Mesendoderm (in vitro differentiated cells): ENCODE data around the gene BMI1.

Source experiments
- DNase-seq: peaks from one replicate; pipeline ENCODE4 v3.0.0; 2013
- H2AK5ac ChIP-seq: 2 replicates; pipeline ENCODE4 v1.6.1; 2013; ENCODE audit warnings: low read length, inconsistent platforms
- H2BK120ac ChIP-seq: 2 replicates; pipeline ENCODE4 v1.6.1; 2013; ENCODE audit warnings: low read depth, mild to moderate bottlenecking, low read length, moderate library complexity, mixed read lengths
- H2BK15ac ChIP-seq: replicated peaks from 2 replicates; pipeline ENCODE4 v1.6.1; 2013; ENCODE audit warnings: low read depth, mild to moderate bottlenecking, moderate library complexity
- H2BK5ac ChIP-seq: 2 replicates; pipeline ENCODE4 v1.6.1; 2013; ENCODE audit warnings: low read length, inconsistent platforms
- H3K18ac ChIP-seq: 2 replicates; pipeline ENCODE4 v1.6.1; 2013; ENCODE audit warnings: mild to moderate bottlenecking, low read length, mixed read lengths
- H3K23ac ChIP-seq: one replicate; pipeline ENCODE4 v1.6.1; 2013; ENCODE audit warnings: low read length
- H3K27ac ChIP-seq: 2 replicates; pipeline ENCODE4 v1.5.1; 2013; ENCODE audit warnings: low read depth, mild to moderate bottlenecking, inconsistent platforms, low read length, moderate library complexity
- H3K27me3 ChIP-seq: 2 replicates; pipeline ENCODE4 v1.6.1; 2013; ENCODE audit warnings: low read length, control low read depth, mild to moderate bottlenecking, inconsistent platforms; ENCODE audit not compliant: insufficient read depth, poor library complexity
- H3K36me3 ChIP-seq: 2 replicates; pipeline ENCODE4 v1.6.1; 2013; ENCODE audit warnings: low read length, inconsistent platforms; ENCODE audit not compliant: control insufficient read depth, insufficient read depth
- H3K4ac ChIP-seq: one replicate; pipeline ENCODE4 v1.6.1; 2013; ENCODE audit warnings: low read depth, mild to moderate bottlenecking, low read length, moderate library complexity
- H3K4me1 ChIP-seq: 2 replicates; pipeline ENCODE4 v1.6.1; 2013; ENCODE audit warnings: low read depth, low read length, inconsistent platforms; ENCODE audit not compliant: control insufficient read depth
- H3K4me2 ChIP-seq: 2 replicates; pipeline ENCODE4 v1.6.1; 2013; ENCODE audit warnings: low read length
- H3K4me3 ChIP-seq: 2 replicates; pipeline ENCODE4 v1.5.1; 2013; ENCODE audit warnings: mild to moderate bottlenecking, low read length
- H3K56ac ChIP-seq: one replicate; pipeline ENCODE4 v1.6.1; 2013; ENCODE audit warnings: low read length
- H3K79me1 ChIP-seq: 2 replicates; pipeline ENCODE4 v1.6.1; 2013; ENCODE audit warnings: low read length, inconsistent platforms
- H3K79me2 ChIP-seq: 2 replicates; pipeline ENCODE4 v1.6.1; 2013; ENCODE audit warnings: mild to moderate bottlenecking, low read length; ENCODE audit not compliant: control insufficient read depth, insufficient read depth
- H3K9ac ChIP-seq: 2 replicates; pipeline ENCODE4 v1.6.1; 2013; ENCODE audit warnings: low read length, inconsistent platforms
- H4K5ac ChIP-seq: one replicate; pipeline ENCODE4 v1.6.1; 2013; ENCODE audit warnings: low read length
- H4K8ac ChIP-seq: one replicate; pipeline ENCODE4 v1.6.1; 2013; ENCODE audit warnings: low read depth, mild to moderate bottlenecking, control low read depth, low read length, moderate library complexity
- WGBS: extraction: QIAGEN DNeasy Blood & Tissue Kit; methylation state at CpG from one replicate; pipeline ENCODE4 v1.1.7; 2013; ENCODE audit warnings: low lambda C conversion rate, missing lambda C conversion rate; ENCODE audit not compliant: insufficient coverage; ENCODE audit errors: extremely low coverage; 5-methylcytosine and 5-hydroxymethylcytosine counted together

The BMI1 gene

DNA sequence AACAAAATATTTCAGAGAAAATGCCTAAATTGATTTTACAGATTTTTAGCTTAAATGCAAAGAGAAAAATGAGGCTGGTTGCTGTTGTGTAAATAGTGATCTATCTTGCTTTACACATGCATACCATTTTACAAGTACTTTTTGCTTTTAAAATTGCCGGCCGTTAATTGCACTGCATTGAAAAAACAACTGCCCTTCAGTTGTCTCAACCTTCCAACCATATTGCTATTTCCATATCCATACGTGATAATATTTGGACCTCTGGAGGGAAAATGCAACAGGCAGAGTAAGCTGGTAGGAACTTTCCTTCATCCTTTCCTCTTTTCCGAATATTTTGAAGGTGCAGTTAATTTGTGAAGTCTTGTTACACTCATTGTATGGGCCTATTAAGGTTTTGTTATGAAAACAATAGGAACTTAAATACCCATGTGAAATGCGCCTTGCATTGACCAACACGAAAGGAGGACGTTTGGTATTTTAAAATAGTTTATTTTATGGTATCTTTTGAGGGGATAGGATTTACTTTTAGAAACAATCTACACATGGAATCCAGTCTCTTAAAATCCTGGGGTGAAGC lies 11.3 kb downstream of the BMI1 start:
- Histone ChIP-seq H3K79me1 (no peaks in the 10 kb centered on the region), H3K23ac (no peak overlapping the region), H3K9ac (no peak overlapping the region), H2BK5ac (no peak overlapping the region), H4K8ac (no peak overlapping the region), H3K4me3 (no peak overlapping the region), H2BK15ac (no peak overlapping the region), H3K27ac (no peak overlapping the region), H2AK5ac (no peak overlapping the region), H3K36me3 (no peaks in the 10 kb centered on the region), H2BK120ac (no peak overlapping the region), H3K4me1 (peaks cover 1% of the 10 kb centered on the region), H4K5ac (no peak overlapping the region), H3K4me2 (no peak overlapping the region), H3K18ac (no peak overlapping the region), H3K56ac (no peak overlapping the region), H3K27me3 (peaks cover 43% of the 10 kb centered on the region), H3K4ac (no peak overlapping the region), H3K79me2 (no peaks in the 10 kb centered on the region)
- no peak for DNase-seq
- no CpG with 5 or more reads among the region's 7 CpGs for WGBS

DNA sequence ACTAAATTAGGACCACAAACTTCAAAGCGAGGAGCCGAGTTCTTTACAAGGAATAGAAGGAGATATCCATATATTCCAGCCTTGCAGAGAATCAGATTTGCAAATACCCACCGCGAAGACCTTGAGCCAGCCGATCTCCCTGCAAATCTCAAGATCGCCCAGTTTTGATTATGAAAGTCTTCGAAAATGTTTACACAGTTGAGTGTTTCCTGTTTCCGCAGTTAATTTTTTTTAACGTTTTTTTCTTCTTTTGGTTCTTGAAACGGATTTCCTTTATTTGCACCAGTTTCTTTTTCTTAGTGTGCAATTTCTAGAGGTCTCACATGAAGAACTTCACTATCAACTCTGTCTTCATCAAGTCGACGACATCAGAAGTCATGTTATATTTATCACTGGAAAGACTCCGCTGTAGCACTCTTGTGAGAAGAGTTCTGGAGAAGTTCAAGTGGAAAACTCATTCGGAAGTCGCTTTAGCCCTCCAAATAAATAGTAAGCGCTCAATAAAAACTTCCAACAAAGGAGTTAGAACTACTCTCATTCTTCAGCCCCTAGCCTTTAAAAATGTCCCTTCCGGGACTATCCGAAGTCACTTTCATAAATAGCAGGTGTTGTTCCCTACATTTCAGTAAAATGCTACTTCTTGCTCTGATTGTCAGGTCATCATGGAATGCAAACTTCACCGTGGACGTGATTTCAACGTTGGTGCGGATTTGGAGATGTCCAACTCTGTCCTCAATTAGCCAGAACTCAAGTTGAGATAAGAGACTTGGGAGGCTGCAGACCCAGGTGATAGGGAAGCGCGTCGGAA lies 12.5 kb downstream of the BMI1 start:
- Histone ChIP-seq H2AK5ac (no peak overlapping the region), H2BK15ac (no peak overlapping the region), H4K8ac (no peak overlapping the region), H3K36me3 (no peaks in the 10 kb centered on the region), H2BK5ac (no peak overlapping the region), H3K56ac (no peak overlapping the region), H3K79me2 (no peaks in the 10 kb centered on the region), H3K27ac (no peak overlapping the region), H3K27me3 (peaks cover 50% of the 10 kb centered on the region), H4K5ac (no peak overlapping the region), H3K4me2 (no peak overlapping the region), H3K4me1 (peaks cover 1% of the 10 kb centered on the region), H2BK120ac (no peak overlapping the region), H3K9ac (no peak overlapping the region), H3K4me3 (no peak overlapping the region), H3K4ac (no peak overlapping the region), H3K18ac (no peak overlapping the region), H3K79me1 (no peaks in the 10 kb centered on the region), H3K23ac (no peak overlapping the region)
- WGBS, result no CpG with 5 or more reads among the region's 25 CpGs
- DNase-seq, result peak; percentile 31

DNA sequence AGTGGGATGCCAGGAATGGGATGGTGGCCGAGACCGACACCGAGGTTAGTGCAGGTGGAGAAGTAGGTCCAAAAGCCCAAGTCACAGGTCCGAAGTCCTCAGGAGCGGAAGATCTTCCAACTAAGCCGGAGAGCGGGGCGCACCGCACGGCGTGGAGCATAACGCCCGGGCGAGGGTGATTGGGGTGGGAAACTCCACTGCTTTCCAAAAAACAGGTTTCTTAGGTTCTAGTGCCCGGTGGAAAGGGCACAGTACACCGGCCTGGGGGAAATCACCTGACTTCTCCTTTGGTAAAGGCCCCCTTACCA lies 13.0 kb downstream of the BMI1 start:
- peak overlapping the region; percentile 11 for H3K4me2 ChIP-seq
- H3K4ac ChIP-seq, result no peak overlapping the region
- H4K5ac ChIP-seq, result no peak overlapping the region
- no peak overlapping the region for H3K27ac ChIP-seq
- H3K23ac ChIP-seq, result no peak overlapping the region
- no peak overlapping the region for H4K8ac ChIP-seq
- no peaks in the 10 kb centered on the region for H3K36me3 ChIP-seq
- peaks cover 53% of the 10 kb centered on the region for H3K27me3 ChIP-seq
- no peak overlapping the region for H2BK5ac ChIP-seq
- no peak for DNase-seq
- no peak overlapping the region for H2AK5ac ChIP-seq
- no peak overlapping the region for H3K9ac ChIP-seq
- no peak overlapping the region for H2BK15ac ChIP-seq
- H2BK120ac ChIP-seq, result no peak overlapping the region
- no peak overlapping the region for H3K4me3 ChIP-seq
- no peak overlapping the region for H3K18ac ChIP-seq
- H3K56ac ChIP-seq, result no peak overlapping the region
- WGBS, result no CpG with 5 or more reads among the region's 16 CpGs
- peaks cover 1% of the 10 kb centered on the region for H3K4me1 ChIP-seq
- no peaks in the 10 kb centered on the region for H3K79me1 ChIP-seq
- no peaks in the 10 kb centered on the region for H3K79me2 ChIP-seq

DNA sequence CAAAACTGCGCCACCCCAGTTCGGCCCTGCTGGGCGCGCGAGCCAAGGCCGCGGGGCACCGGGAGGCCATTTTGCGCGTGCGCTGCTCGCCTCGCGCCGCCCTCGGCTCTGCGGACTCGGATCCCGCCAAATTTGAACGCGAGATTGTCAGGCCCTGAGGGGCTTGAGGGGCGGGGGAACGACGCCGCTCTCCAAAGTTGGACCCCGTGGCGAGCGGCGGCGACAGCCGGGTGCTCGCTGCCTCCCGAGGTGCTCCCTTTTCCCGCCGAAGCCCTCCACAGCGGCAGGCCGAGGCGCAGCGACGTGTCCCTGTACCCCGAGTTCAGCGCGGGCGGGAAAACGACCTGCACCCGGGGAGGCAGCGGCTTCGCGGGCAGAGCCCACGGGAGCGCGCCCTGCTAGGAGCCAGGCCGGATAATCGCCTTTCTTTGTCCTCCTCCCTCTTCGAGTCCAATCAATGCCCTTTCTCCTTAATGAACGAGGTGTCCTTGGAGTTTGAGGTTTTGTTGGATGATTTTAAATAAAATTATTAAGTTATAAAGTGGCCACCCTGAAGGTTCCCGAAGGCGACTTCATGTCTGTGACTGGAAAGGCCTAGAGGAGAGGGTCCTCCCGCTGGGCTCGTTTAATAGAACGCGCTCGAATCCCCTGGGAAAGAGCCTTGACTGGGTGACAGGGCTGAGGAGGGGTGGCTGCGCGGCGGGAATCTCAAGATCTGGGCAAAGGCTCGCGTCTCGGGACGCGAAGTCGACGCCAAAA lies 13.7 kb downstream of the BMI1 start:
- peaks cover 1% of the 10 kb centered on the region for H3K4me1 ChIP-seq
- H3K4me2 ChIP-seq, result peak overlapping the region; percentile 41
- no peak overlapping the region for H2BK120ac ChIP-seq
- no peaks in the 10 kb centered on the region for H3K79me1 ChIP-seq
- no peak overlapping the region for H4K8ac ChIP-seq
- WGBS, result no CpG with 5 or more reads among the region's 73 CpGs
- no peaks in the 10 kb centered on the region for H3K36me3 ChIP-seq
- H3K27me3 ChIP-seq, result peaks cover 54% of the 10 kb centered on the region
- H3K4me3 ChIP-seq, result no peak overlapping the region
- H3K56ac ChIP-seq, result peak overlapping the region; percentile 81
- H2BK15ac ChIP-seq, result no peak overlapping the region
- no peak overlapping the region for H3K18ac ChIP-seq
- peak; percentile 86 for DNase-seq
- no peak overlapping the region for H2AK5ac ChIP-seq
- no peak overlapping the region for H4K5ac ChIP-seq
- H3K4ac ChIP-seq, result no peak overlapping the region
- no peak overlapping the region for H3K27ac ChIP-seq
- no peak overlapping the region for H2BK5ac ChIP-seq
- no peaks in the 10 kb centered on the region for H3K79me2 ChIP-seq
- no peak overlapping the region for H3K23ac ChIP-seq
- peak overlapping the region; percentile 53 for H3K9ac ChIP-seq

DNA sequence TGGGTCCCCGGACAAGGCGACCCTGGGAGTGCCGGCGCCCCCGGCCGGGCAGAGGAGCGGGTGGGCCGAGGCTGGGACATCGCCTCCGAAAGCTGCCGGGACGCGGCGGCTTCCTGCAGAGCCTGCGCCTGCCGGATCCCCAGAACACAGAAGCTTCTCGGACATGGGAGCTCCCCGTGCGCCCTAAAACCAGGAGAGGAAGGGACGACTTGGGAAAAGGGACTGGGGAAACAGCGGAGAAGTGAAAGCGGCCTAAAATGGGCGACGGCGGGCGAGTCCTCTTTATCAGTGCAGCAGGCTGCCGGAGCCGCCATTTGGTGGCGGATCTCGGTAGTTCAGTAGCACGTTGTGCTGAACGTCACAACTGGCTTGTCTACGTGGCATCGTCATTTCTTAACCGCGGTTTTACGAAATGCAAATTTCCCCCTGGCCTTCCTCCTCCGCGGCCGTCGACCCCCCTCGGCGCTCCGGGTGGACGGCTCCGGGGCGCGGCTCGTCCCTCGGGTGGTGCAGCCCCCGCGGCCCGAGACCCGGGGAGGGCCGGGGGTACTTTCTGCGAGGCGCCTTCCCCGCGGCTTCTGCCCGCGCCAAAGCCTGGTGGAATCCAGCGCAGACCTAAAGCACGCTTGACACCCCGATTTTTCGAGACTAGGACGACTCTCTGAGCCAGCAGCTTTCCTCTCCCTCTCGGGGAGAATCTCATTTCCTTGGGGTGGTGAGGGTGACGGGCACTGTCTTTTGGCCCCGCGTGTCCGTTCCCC lies 14.5 kb downstream of the BMI1 start:
- Histone ChIP-seq H3K79me2 (no peaks in the 10 kb centered on the region), H3K4ac (peak overlapping the region; percentile 82), H4K5ac (no peak overlapping the region), H2BK15ac (no peak overlapping the region), H3K27me3 (peaks cover 54% of the 10 kb centered on the region), H2AK5ac (no peak overlapping the region), H4K8ac (no peak overlapping the region), H3K79me1 (no peaks in the 10 kb centered on the region), H3K9ac (peak overlapping the region; percentile 53), H3K56ac (peak overlapping the region; percentile 81), H3K18ac (no peak overlapping the region), H2BK120ac (no peak overlapping the region), H3K4me2 (peak overlapping the region; percentile 41), H3K4me1 (peaks cover 1% of the 10 kb centered on the region), H2BK5ac (no peak overlapping the region), H3K27ac (no peak overlapping the region), H3K36me3 (no peaks in the 10 kb centered on the region), H3K23ac (peak overlapping the region; percentile 7), H3K4me3 (no peak overlapping the region)
- DNase-seq, result peak; percentile 82
- no CpG with 5 or more reads among the region's 71 CpGs for WGBS
